ENCODE measurements around the gene PDZD7.
A peak's percentile ranks its signal among the peaks of the same experiment; 100 is the strongest.

DNA sequence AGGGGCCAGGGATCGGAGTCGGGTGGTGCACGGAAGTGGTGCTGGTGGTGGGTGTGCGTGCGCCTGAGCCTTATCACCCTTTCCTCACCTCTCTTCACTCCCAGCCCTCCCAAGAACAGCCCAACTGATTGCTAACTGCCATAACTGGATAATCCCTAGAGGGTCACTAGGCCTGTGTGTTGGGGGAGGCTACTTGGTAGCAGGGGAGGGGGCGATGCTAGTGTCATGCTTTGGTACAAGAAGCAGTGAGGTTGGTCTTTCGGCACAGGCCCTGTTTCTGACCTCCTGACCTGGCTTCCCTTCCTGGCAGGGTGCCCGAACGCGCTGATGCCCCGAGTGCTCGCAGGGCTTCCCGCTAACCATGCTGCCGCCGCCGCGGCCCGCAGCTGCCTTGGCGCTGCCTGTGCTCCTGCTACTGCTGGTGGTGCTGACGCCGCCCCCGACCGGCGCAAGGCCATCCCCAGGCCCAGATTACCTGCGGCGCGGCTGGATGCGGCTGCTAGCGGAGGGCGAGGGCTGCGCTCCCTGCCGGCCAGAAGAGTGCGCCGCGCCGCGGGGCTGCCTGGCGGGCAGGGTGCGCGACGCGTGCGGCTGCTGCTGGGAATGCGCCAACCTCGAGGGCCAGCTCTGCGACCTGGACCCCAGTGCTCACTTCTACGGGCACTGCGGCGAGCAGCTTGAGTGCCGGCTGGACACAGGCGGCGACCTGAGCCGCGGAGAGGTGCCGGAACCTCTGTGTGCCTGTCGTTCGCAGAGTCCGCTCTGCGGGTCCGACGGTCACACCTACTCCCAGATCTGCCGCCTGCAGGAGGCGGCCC is 31.5 kb upstream of the PDZD7 start:
- TF ChIP-seq, protein P1, sequence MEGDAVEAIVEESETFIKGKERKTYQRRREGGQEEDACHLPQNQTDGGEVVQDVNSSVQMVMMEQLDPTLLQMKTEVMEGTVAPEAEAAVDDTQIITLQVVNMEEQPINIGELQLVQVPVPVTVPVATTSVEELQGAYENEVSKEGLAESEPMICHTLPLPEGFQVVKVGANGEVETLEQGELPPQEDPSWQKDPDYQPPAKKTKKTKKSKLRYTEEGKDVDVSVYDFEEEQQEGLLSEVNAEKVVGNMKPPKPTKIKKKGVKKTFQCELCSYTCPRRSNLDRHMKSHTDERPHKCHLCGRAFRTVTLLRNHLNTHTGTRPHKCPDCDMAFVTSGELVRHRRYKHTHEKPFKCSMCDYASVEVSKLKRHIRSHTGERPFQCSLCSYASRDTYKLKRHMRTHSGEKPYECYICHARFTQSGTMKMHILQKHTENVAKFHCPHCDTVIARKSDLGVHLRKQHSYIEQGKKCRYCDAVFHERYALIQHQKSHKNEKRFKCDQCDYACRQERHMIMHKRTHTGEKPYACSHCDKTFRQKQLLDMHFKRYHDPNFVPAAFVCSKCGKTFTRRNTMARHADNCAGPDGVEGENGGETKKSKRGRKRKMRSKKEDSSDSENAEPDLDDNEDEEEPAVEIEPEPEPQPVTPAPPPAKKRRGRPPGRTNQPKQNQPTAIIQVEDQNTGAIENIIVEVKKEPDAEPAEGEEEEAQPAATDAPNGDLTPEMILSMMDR (IDR thresholded peaks at IDR 0.05; ENCODE audit: low read depth, low read length, poor library complexity, severe bottlenecking) = peak; percentile 79
- TF ChIP-seq EZH2phosphoT487 (IDR thresholded peaks at IDR 0.05; ENCODE audit: borderline replicate concordance, low read length) = no peak; the same call in 1 of the 2 replicates
